D721Med (cell line): ENCODE data around the gene POLE.

Source experiments
- DNase-seq: peaks from one replicate; pipeline ENCODE4 v3.0.0; 2011; ENCODE audit warnings: low spot score; ENCODE audit not compliant: insufficient read length
- FAIRE-seq: peaks from 2 replicates; lab custom pipeline; 2011; peaks lifted over from hg19 to GRCh38; lab: Jason Lieb, UNC
- TF ChIP-seq, protein P1 (sequence below): IDR thresholded peaks from 2 replicates; pipeline ENCODE4 v1.5.1; 2012; ENCODE audit warnings: mild to moderate bottlenecking, control low read depth; ENCODE audit not compliant: insufficient read depth; ENCODE audit errors: missing control alignments

The POLE gene

GRCh38 chr12:132653567-132654290 is 33.4 kb downstream of the POLE start:
- FAIRE-seq (no peak), DNase-seq (no peak)
- TF ChIP-seq, protein P1, sequence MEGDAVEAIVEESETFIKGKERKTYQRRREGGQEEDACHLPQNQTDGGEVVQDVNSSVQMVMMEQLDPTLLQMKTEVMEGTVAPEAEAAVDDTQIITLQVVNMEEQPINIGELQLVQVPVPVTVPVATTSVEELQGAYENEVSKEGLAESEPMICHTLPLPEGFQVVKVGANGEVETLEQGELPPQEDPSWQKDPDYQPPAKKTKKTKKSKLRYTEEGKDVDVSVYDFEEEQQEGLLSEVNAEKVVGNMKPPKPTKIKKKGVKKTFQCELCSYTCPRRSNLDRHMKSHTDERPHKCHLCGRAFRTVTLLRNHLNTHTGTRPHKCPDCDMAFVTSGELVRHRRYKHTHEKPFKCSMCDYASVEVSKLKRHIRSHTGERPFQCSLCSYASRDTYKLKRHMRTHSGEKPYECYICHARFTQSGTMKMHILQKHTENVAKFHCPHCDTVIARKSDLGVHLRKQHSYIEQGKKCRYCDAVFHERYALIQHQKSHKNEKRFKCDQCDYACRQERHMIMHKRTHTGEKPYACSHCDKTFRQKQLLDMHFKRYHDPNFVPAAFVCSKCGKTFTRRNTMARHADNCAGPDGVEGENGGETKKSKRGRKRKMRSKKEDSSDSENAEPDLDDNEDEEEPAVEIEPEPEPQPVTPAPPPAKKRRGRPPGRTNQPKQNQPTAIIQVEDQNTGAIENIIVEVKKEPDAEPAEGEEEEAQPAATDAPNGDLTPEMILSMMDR = no peak

DNA sequence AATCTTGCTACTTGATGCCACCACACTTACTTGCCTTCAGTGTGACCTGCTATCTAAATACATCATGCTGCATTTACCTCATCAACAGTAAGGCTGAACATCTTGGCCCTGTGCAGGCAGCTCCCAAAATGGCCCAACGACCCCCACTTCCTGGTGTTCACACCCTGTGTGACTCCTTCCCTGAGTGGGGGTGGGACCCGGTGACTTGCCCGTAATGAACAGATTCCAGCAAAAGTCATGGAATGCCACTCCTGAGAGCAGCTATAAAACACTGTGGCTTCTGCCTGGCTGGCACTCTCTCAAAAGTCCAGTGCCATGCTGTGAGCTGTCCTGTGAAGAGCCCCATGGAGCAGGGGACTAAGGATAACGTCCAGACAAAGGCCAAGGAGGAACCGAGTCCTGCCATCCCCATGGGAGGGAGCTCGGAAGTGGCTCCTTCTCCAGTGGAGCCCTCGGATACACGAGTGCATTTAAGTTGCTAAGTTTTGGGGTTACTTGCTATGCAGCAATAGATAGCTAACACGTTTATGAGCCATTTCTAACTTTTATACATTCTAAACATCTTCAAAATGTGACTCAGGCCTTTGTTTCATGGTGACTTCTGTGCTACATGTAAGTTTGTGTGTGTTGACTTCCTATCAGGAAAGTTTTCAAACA is 35.6 kb downstream of the POLE start:
- TF ChIP-seq, protein P1 = no peak
- FAIRE-seq = no peak
- no peak for DNase-seq

GRCh38 chr12:132649226-132649945 is 37.8 kb downstream of the POLE start:
- TF ChIP-seq, protein P1 = no peak
- no peak for FAIRE-seq
- DNase-seq = no peak

DNA sequence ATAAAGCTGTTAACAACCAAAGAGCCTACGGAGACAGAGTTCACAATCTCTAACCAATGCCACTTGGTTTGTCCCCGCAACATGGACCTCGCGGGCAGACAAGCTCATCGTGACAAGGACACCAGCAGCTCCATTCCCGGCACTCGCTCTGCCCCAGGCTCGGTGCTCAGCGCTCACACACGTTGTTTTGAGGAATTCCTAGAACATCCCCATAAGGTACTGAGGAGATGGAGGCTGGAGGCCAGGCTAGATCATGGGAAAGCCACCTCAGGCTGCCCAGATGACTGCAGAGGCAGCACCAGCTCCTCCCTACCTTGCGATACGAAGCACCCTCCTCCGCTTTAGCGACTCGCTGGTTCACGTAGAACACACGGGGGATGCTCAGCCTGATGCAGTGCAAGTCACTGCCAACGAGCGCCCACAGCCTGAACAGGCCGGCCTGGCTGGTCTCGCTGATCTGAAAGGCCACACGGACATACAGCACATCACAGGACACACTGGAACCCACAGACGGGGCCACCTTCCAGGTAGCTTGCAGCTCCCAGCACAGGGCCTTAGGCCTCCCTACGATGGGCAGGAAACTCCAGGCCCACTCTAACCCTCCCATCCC is 38.4 kb downstream of the POLE start:
- FAIRE-seq (no peak), DNase-seq (no peak)
- TF ChIP-seq, protein P1 = no peak

- FAIRE-seq = no peak
These were observed 39.3 kb downstream of the POLE start for GRCh38 chr12:132647858-132648257.

GRCh38 chr12:132646850-132647249 is 40.3 kb downstream of the POLE start:
- TF ChIP-seq, protein P1 = no peak
- FAIRE-seq = no peak

More at GRCh38 chr12:132647858-132648257, 39.3 kb downstream of the POLE start:
- TF ChIP-seq, protein P1 = no peak
- no peak for DNase-seq

More at GRCh38 chr12:132646850-132647249, 40.3 kb downstream of the POLE start:
- DNase-seq = no peak
